Stimulated activated CD8-positive, alpha-beta memory T cell treated with anti-CD3 and anti-CD28 coated beads, Interleukin-2, amount 100 ng/mL, for 1 hour (primary cell): ENCODE results near the gene GRID1.

ENCODE experiments used
- DNase-seq, 2 donors: peaks; one replicate each; pipeline ENCODE4 v3.0.0-alpha.2; 2020; ENCODE audit warnings: low read depth in 2 of 2

Gene GRID1

GRCh38 chr10:85617751-85618546 lies 748.6 kb downstream of the GRID1 start:
- DNase-seq = no peak

- no peak for DNase-seq
These were observed 751.0 kb downstream of the GRID1 start for GRCh38 chr10:85615556-85615955.

GRCh38 chr10:85614981-85615380 lies 751.6 kb downstream of the GRID1 start:
- no peak for DNase-seq

GRCh38 chr10:85614566-85614965 lies 752.0 kb downstream of the GRID1 start:
- DNase-seq = no peak

GRCh38 chr10:85613391-85613790 lies 753.2 kb downstream of the GRID1 start:
- no peak for DNase-seq

- DNase-seq = no peak
These were observed 753.8 kb downstream of the GRID1 start for GRCh38 chr10:85612833-85613232.

- DNase-seq = no peak
These were observed 754.2 kb downstream of the GRID1 start for GRCh38 chr10:85612378-85612775.

- DNase-seq = no peak
These were observed 754.7 kb downstream of the GRID1 start for GRCh38 chr10:85611746-85612377.

- DNase-seq = no peak
These were observed 755.4 kb downstream of the GRID1 start for GRCh38 chr10:85611093-85611740.

GRCh38 chr10:85610381-85611092 lies 756.1 kb downstream of the GRID1 start:
- no peak for DNase-seq

- DNase-seq = no peak
These were observed 757.1 kb downstream of the GRID1 start for GRCh38 chr10:85609509-85609908.

- no peak for DNase-seq
These were observed 757.9 kb downstream of the GRID1 start for GRCh38 chr10:85608706-85609105.

GRCh38 chr10:85607043-85607695 lies 759.4 kb downstream of the GRID1 start:
- no peak for DNase-seq

- DNase-seq = no peak
These were observed 760.2 kb downstream of the GRID1 start for GRCh38 chr10:85606401-85606800.

GRCh38 chr10:85604884-85605283 lies 761.7 kb downstream of the GRID1 start:
- DNase-seq = no peak

- no peak for DNase-seq
These were observed 762.4 kb downstream of the GRID1 start for GRCh38 chr10:85604136-85604725.

GRCh38 chr10:85603151-85603940 lies 763.2 kb downstream of the GRID1 start:
- DNase-seq = no peak

GRCh38 chr10:85602713-85603112 lies 763.9 kb downstream of the GRID1 start:
- no peak for DNase-seq

GRCh38 chr10:85602306-85602705 lies 764.3 kb downstream of the GRID1 start:
- DNase-seq = no peak

- no peak for DNase-seq
These were observed 765.1 kb downstream of the GRID1 start for GRCh38 chr10:85601526-85601925.

- DNase-seq = no peak
These were observed 765.9 kb downstream of the GRID1 start for GRCh38 chr10:85600744-85601081.
